Measurements from ENCODE around the gene SLC2A9.
A peak's percentile ranks its signal among the peaks of the same experiment; 100 is the strongest.

Gene SLC2A9

GRCh38 chr4:9970399-9971011, 50.8 kb downstream of the SLC2A9 start:
- no peak overlapping the region for H3K4me3 ChIP-seq (ENCODE audit: insufficient read depth, low read length, poor library complexity, severe bottlenecking)
- H4K20me1 ChIP-seq (ENCODE audit: low read depth, low read length) = no peaks in the 10 kb centered on the region
- TF ChIP-seq, protein P1, sequence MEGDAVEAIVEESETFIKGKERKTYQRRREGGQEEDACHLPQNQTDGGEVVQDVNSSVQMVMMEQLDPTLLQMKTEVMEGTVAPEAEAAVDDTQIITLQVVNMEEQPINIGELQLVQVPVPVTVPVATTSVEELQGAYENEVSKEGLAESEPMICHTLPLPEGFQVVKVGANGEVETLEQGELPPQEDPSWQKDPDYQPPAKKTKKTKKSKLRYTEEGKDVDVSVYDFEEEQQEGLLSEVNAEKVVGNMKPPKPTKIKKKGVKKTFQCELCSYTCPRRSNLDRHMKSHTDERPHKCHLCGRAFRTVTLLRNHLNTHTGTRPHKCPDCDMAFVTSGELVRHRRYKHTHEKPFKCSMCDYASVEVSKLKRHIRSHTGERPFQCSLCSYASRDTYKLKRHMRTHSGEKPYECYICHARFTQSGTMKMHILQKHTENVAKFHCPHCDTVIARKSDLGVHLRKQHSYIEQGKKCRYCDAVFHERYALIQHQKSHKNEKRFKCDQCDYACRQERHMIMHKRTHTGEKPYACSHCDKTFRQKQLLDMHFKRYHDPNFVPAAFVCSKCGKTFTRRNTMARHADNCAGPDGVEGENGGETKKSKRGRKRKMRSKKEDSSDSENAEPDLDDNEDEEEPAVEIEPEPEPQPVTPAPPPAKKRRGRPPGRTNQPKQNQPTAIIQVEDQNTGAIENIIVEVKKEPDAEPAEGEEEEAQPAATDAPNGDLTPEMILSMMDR (IDR thresholded peaks at IDR 0.05; ENCODE audit: insufficient read depth, low read length, poor library complexity, severe bottlenecking) = no peak
- TF ChIP-seq EZH2phosphoT487 (conservative IDR thresholded peaks at IDR 0.05; ENCODE audit: low read length) = no peak
- peak overlapping the region; percentile 41 for H3K4me2 ChIP-seq (ENCODE audit: low read depth, low read length, poor library complexity, severe bottlenecking)
- peak overlapping the region; percentile 45; the same call in 1 of the 2 replicates for H3K27ac ChIP-seq (ENCODE audit: low read depth, low read length)
- H3K27me3 ChIP-seq (ENCODE audit: low read length) = no peaks in the 10 kb centered on the region
- no peaks in the 10 kb centered on the region for H3K79me2 ChIP-seq (ENCODE audit: insufficient read depth, low read length)
- no peaks in the 10 kb centered on the region for H3K9me3 ChIP-seq (ENCODE audit: insufficient read depth, low read length)
- H3K9ac ChIP-seq (ENCODE audit: low read length) = no peak overlapping the region
- H3F3A ChIP-seq (ENCODE audit: insufficient read depth) = no peaks in the 10 kb centered on the region
- no peaks in the 10 kb centered on the region for H3K9me2 ChIP-seq (replicated peaks; ENCODE audit: insufficient read depth, low read length)
- no peaks in the 10 kb centered on the region for H3K36me3 ChIP-seq (ENCODE audit: low read length)
- peak overlapping the region; percentile 64 for H2AFZ ChIP-seq (ENCODE audit: low read depth, low read length, severe bottlenecking)

- no peak overlapping the region for H3K9ac ChIP-seq (ENCODE audit: low read length)
- H2AFZ ChIP-seq (ENCODE audit: low read depth, low read length, severe bottlenecking) = peak overlapping the region; percentile 64
- H3K36me3 ChIP-seq (ENCODE audit: low read length) = no peaks in the 10 kb centered on the region
- H3K9me3 ChIP-seq (ENCODE audit: insufficient read depth, low read length) = no peaks in the 10 kb centered on the region
- no peaks in the 10 kb centered on the region for H3F3A ChIP-seq (ENCODE audit: insufficient read depth)
- no peaks in the 10 kb centered on the region for H3K9me2 ChIP-seq (replicated peaks; ENCODE audit: insufficient read depth, low read length)
- no peaks in the 10 kb centered on the region for H4K20me1 ChIP-seq (ENCODE audit: low read depth, low read length)
- no peak for TF ChIP-seq EZH2phosphoT487 (conservative IDR thresholded peaks at IDR 0.05; ENCODE audit: low read length)
- no peak overlapping the region for H3K4me3 ChIP-seq (ENCODE audit: insufficient read depth, low read length, poor library complexity, severe bottlenecking)
- H3K4me2 ChIP-seq (ENCODE audit: low read depth, low read length, poor library complexity, severe bottlenecking) = peak overlapping the region; percentile 41
- peak overlapping the region; percentile 45; the same call in 1 of the 2 replicates for H3K27ac ChIP-seq (ENCODE audit: low read depth, low read length)
- no peaks in the 10 kb centered on the region for H3K79me2 ChIP-seq (ENCODE audit: insufficient read depth, low read length)
- no peaks in the 10 kb centered on the region for H3K27me3 ChIP-seq (ENCODE audit: low read length)
Measured at GRCh38 chr4:9969526-9970398, 51.5 kb downstream of the SLC2A9 start.

DNA sequence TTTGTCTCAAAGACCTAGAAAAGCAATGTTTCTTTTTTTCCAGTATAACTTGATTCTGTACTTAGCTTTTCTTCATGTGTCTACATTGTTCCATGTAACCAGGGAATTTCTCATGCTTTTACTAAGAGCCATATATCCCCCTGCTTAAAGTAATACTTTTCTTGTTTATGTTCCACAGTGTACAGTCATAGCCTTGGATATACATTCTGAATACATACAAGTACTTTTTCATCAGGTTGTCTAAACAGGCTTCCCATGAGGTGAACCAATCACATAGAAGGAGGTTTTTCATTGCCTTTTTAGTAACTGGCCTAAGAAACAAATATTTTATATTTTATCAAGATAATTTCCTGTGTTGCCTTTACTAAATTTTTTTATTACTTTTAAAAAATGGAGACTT, 52.8 kb downstream of the SLC2A9 start:
- TF ChIP-seq, protein P1 (IDR thresholded peaks at IDR 0.05; ENCODE audit: insufficient read depth, low read length, poor library complexity, severe bottlenecking) = no peak
- TF ChIP-seq EZH2phosphoT487 (conservative IDR thresholded peaks at IDR 0.05; ENCODE audit: low read length) = no peak
- Histone ChIP-seq H3K36me3 (ENCODE audit: low read length) (no peaks in the 10 kb centered on the region), H3K4me2 (ENCODE audit: low read depth, low read length, poor library complexity, severe bottlenecking) (no peak overlapping the region), H3F3A (ENCODE audit: insufficient read depth) (no peaks in the 10 kb centered on the region), H4K20me1 (ENCODE audit: low read depth, low read length) (no peaks in the 10 kb centered on the region), H2AFZ (ENCODE audit: low read depth, low read length, severe bottlenecking) (no peak overlapping the region), H3K27me3 (ENCODE audit: low read length) (no peaks in the 10 kb centered on the region), H3K9me2 (replicated peaks; ENCODE audit: insufficient read depth, low read length) (no peaks in the 10 kb centered on the region), H3K9ac (ENCODE audit: low read length) (no peak overlapping the region), H3K9me3 (ENCODE audit: insufficient read depth, low read length) (no peaks in the 10 kb centered on the region), H3K79me2 (ENCODE audit: insufficient read depth, low read length) (no peaks in the 10 kb centered on the region), H3K4me3 (ENCODE audit: insufficient read depth, low read length, poor library complexity, severe bottlenecking) (no peak overlapping the region), H3K27ac (ENCODE audit: low read depth, low read length) (no peak overlapping the region)

DNA sequence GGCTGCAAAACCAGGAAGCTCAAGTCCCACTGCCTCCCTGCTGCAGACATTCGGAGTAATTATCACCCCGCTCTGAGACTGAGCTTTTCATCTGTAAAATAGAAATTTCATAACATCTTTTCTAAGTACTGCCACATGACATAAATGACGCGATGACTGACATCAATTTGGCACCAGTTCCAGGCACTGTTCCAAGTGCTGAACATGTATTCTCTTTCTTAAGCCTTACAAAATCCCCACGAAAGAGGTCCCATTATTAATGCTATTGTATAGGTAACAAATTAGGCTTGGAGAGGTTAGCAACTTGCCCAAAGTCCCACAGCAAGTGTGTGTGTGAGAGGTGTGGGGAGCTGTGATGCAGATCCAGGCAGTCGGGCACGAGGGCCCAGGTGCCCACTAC, 56.4 kb downstream of the SLC2A9 start:
- Histone ChIP-seq H3K36me3 (ENCODE audit: low read length) (no peaks in the 10 kb centered on the region), H3K9me3 (ENCODE audit: insufficient read depth, low read length) (no peaks in the 10 kb centered on the region), H3K79me2 (ENCODE audit: insufficient read depth, low read length) (no peaks in the 10 kb centered on the region), H3K27ac (ENCODE audit: low read depth, low read length) (no peak overlapping the region), H3F3A (ENCODE audit: insufficient read depth) (no peaks in the 10 kb centered on the region), H2AFZ (ENCODE audit: low read depth, low read length, severe bottlenecking) (no peak overlapping the region), H3K9me2 (replicated peaks; ENCODE audit: insufficient read depth, low read length) (no peaks in the 10 kb centered on the region), H3K4me3 (ENCODE audit: insufficient read depth, low read length, poor library complexity, severe bottlenecking) (no peak overlapping the region), H3K4me2 (ENCODE audit: low read depth, low read length, poor library complexity, severe bottlenecking) (no peak overlapping the region), H4K20me1 (ENCODE audit: low read depth, low read length) (no peaks in the 10 kb centered on the region), H3K27me3 (ENCODE audit: low read length) (no peaks in the 10 kb centered on the region), H3K9ac (ENCODE audit: low read length) (no peak overlapping the region)
- TF ChIP-seq, protein P1 (IDR thresholded peaks at IDR 0.05; ENCODE audit: insufficient read depth, low read length, poor library complexity, severe bottlenecking) = no peak
- TF ChIP-seq EZH2phosphoT487 (conservative IDR thresholded peaks at IDR 0.05; ENCODE audit: low read length) = no peak

Data from SU-DHL-6 (cell line).